GM18868 (cell line): ENCODE measurements around the gene SOX9.
"Not testable (repeated sequence)": the region's sequence is repeated elsewhere in the genome, so short reads cannot be mapped to it uniquely, and the experiment has no call there.

Experiments
- ATAC-seq: cut with Tn5 transposase; IDR thresholded peaks from one replicate; pipeline ENCODE4 v1.9.1; 2021; ENCODE audit warnings: mild to moderate bottlenecking, moderate library complexity; ENCODE audit not compliant: unreplicated experiment

The SOX9 gene

GRCh38 chr17:72125742-72126141 is 4.9 kb downstream of the SOX9 start:
- no peak for ATAC-seq

- ATAC-seq: no peak
These were observed 6.0 kb downstream of the SOX9 start for GRCh38 chr17:72126575-72127486.

GRCh38 chr17:72128039-72128438 is 7.2 kb downstream of the SOX9 start:
- no peak for ATAC-seq

GRCh38 chr17:72134608-72135394 is 14.0 kb downstream of the SOX9 start:
- no peak for ATAC-seq

GRCh38 chr17:72135546-72136325 is 14.9 kb downstream of the SOX9 start:
- no peak for ATAC-seq

- ATAC-seq: no peak
These were observed 15.9 kb downstream of the SOX9 start for GRCh38 chr17:72136692-72137091.

GRCh38 chr17:72137161-72137560 is 16.3 kb downstream of the SOX9 start:
- no peak for ATAC-seq

- no peak for ATAC-seq
These were observed 18.4 kb downstream of the SOX9 start for GRCh38 chr17:72139212-72139611.

- ATAC-seq: no peak
These were observed 20.5 kb downstream of the SOX9 start for GRCh38 chr17:72141336-72141735.

GRCh38 chr17:72142097-72142496 is 21.3 kb downstream of the SOX9 start:
- not testable (repeated sequence) for ATAC-seq

DNA sequence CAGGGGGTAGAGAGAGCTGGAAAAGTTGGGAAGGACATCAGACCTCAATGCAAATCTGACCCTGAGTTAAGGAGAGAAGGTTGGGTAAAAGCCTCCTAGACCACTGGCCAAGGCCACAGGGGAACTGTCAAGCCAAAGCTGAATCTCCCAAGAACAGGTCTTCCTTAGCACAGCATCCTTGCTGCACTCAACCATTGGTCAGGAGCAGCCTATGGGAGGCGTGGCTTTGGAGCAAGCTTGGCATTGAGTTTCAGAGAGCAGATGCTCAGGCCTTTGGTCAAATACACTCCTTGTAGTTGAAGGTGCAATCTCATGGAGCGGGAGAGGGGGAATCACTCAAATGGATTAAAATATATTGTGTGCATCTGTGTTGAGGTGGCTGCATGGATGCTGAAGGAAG is 21.8 kb downstream of the SOX9 start:
- ATAC-seq: no peak

DNA sequence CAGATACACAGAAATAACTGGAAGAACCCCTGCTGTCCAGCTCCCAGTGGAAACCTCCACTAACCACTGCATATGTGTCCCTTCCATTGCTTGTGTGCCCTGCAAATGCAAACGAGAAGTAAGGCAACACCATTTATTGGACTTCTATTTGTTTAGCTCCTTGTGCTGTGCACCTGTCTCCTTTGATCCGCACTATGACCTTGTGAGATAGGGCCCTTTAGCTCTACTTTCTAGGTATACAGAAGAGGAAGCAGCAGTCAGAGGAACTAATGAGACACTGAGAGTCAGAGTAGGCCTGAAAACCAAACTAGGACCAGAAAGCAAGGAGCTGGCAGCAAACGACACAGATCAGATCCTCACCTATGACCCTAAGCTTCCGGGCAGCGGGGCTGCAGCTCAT is 22.4 kb downstream of the SOX9 start:
- ATAC-seq: no peak

GRCh38 chr17:72144101-72144500 is 23.3 kb downstream of the SOX9 start:
- ATAC-seq: no peak

- no peak for ATAC-seq
These were observed 24.7 kb downstream of the SOX9 start for GRCh38 chr17:72145562-72145961.

DNA sequence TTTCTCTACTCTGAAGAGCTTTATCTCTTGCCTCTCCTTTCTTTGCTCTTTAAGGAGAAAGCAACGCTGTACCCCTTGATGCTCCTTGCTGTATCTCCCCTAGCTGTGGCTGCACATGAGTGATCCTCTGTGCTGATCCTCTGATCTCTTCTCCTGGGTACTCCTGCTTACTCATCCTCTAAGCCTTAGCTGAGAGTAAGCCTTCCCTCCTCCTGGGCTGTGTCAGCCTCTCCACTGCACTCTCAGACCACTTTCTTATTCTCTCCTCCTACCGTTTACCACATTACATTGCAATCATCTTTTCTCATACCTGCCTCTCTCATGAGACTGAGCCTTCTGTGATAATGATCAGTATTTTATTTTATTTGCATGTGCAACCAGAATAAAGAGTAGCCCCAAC is 25.1 kb downstream of the SOX9 start:
- no peak for ATAC-seq

DNA sequence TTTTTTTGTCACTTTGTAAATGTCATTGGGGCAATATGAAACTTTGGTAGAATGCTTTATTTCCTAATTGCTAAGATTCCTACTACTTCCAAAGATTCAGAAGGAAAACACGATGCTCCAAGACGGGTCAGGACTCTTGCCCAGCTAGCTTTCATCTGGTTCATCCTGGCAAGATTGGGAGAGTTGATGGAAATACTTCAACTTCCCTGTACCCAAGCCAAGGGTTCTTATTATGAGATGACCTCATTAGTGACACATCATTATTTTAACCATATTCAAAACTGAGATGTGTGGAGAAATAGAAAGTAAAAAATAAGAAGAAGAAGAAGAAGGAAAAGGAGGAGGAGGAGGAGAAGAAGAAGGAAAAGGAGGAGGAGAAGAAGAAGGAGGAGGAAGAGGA is 25.6 kb downstream of the SOX9 start:
- ATAC-seq: no peak

DNA sequence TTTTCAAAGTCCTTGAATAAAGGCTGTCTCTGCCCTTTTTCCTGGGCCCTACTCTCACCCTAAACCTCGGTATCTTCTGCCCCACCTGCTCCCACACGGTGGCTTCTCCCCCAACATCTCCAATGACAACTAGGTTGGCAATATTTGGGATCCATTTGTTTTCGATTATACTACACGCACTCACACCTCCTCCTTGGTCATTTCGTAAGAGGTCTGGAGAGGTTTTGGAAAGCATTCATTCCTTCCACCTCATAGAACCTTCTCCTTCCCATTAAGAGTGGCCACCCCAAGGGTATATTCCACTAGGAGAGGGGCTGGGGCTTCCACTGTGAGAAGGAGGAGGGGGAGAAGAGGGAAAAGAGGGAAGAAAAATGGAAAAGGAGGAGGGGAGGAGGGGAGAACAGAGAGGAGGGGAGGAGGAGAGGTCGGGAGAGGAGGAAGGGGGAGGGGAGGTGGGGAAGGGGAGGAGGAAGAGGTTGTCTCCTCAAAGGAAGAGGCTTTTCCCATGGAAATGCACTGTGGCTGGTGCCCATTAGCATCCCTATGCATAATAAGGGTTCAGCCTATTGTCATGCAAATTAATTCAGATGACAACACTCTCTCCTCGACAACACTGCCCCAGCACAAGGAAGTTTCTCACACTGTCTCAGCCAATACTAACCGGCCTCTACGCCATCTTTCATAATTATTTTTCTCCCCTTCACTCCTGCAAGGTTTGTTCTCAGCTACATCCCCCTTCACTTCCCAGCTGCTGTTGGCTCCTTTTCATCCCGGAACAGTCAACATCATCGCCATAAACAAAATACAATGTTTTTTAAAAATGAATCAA is 30.0 kb downstream of the SOX9 start:
- ATAC-seq: no peak

DNA sequence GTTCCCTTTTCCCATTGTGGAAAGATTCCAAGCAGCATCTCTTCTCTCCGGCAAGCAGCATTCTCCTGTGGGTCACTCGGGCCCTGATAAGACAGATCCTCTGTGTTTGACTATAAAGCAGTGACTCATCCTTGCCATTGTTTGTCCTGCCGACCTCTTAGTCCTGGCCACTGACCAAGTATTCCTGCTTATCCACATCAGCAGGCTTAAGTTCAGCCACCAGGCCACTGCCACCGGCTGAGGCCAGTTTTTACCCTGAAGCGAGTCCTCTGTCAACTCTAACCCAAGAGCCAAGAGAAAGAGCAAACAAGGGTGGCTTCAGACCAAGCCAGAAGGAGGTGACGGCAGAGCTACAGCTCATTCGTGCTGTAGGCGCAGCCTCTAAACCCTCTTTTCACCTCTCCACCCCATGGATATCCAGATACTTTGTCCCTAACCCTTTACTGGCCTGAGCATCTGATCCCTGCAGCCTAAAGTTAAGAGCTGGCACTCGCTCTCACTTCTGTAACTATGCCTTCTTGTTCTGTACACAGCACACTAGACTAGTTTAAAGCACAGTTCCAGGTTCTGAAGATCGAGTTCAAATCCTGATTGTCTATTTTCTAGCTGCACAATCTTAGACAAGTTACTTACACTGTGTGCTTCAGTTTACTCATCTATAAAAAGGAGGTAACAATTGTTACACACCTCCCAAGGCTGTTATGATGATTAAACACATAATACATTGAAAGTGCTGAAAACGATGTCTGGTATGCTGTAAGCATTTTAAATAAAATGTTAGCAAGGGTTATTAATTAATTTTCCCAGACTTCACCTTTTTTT is 31.0 kb downstream of the SOX9 start:
- no peak for ATAC-seq

- ATAC-seq: no peak
These were observed 31.6 kb downstream of the SOX9 start for GRCh38 chr17:72152387-72152929.
